Measurements from ENCODE around the gene TRAF7. TPM values are rescaled to one million over a fixed set of nuclear protein-coding genes. Genes with fewer than 3 reads are reported as not detected.

Gene TRAF7
- total RNA-seq, 4 donors from 2014 or later = 19.1 to 45.0 (median 31.1) TPM

GRCh38 chr16:2171601-2172178 is 16.1 kb downstream of the TRAF7 start:
- no peak for TF ChIP-seq CTCF (IDR thresholded peaks at IDR 0.05; ENCODE audit: low read depth)

- TF ChIP-seq CTCF (IDR thresholded peaks at IDR 0.05; ENCODE audit: low read depth) = no peak
Observed at GRCh38 chr16:2172688-2173335, 17.2 kb downstream of the TRAF7 start.

- no peak for TF ChIP-seq CTCF (IDR thresholded peaks at IDR 0.05; ENCODE audit: low read depth)
Observed at GRCh38 chr16:2173366-2173765, 17.8 kb downstream of the TRAF7 start.

- TF ChIP-seq CTCF (IDR thresholded peaks at IDR 0.05; ENCODE audit: low read depth) = no peak
Observed at GRCh38 chr16:2173916-2174315, 18.3 kb downstream of the TRAF7 start.

GRCh38 chr16:2174396-2175131 is 19.0 kb downstream of the TRAF7 start:
- TF ChIP-seq CTCF (IDR thresholded peaks at IDR 0.05; ENCODE audit: low read depth) = no peak

- TF ChIP-seq CTCF (IDR thresholded peaks at IDR 0.05; ENCODE audit: low read depth) = no peak
Observed at GRCh38 chr16:2175454-2175853, 19.9 kb downstream of the TRAF7 start.

- no peak for TF ChIP-seq CTCF (IDR thresholded peaks at IDR 0.05; ENCODE audit: low read depth)
Observed at GRCh38 chr16:2176047-2176446, 20.5 kb downstream of the TRAF7 start.

Data from subcutaneous adipose tissue (tissue), 4 donors.